Measurements from ENCODE around the gene COQ8B. TPM values are rescaled to one million over a fixed set of nuclear protein-coding genes. Genes with fewer than 3 reads are reported as not detected.

The COQ8B gene
- total RNA-seq, 2 donors from 2014 or later: 29.8 to 31.3 TPM

GRCh38 chr19:40739871-40740703 is 23.4 kb upstream of the COQ8B start:
- TF ChIP-seq CTCF (IDR thresholded peaks at IDR 0.05) (no peak), POLR2A (IDR thresholded peaks at IDR 0.05) (no peak)
- no peak overlapping the region for H3K27ac ChIP-seq
- peaks cover 5% of the 10 kb centered on the region for H3K4me1 ChIP-seq
- intact Hi-C loops (cut with DNase I): no loop called here
- ATAC-seq: no peak
- no peaks in the 10 kb centered on the region for H3K27me3 ChIP-seq
- no peaks in the 10 kb centered on the region for H3K9me3 ChIP-seq
- no peak for DNase-seq
- WGBS, 2 donors: 85 to 93% methylated on average over 8 to 16 of the region's 16 CpGs
- H3K36me3 ChIP-seq (replicated peaks in 1 of 2; ENCODE audit: insufficient read depth in 1 of 2, low read depth in 2 of 2): peaks cover 0 to 21% of the 10 kb centered on the region in 2 donors
- H3K4me3 ChIP-seq: no peak overlapping the region

- Histone ChIP-seq H3K9me3 (no peaks in the 10 kb centered on the region), H3K27ac (no peak overlapping the region), H3K27me3 (no peaks in the 10 kb centered on the region), H3K4me3 (no peak overlapping the region), H3K4me1 (no peaks in the 10 kb centered on the region), H3K36me3 (replicated peaks in 1 of 2; ENCODE audit: insufficient read depth in 1 of 2, low read depth in 2 of 2) (peaks cover 0 to 25% of the 10 kb centered on the region in 2 donors)
- no peak for TF ChIP-seq CTCF (IDR thresholded peaks at IDR 0.05)
- no peak for TF ChIP-seq POLR2A (IDR thresholded peaks at IDR 0.05)
- 87 to 94% methylated on average over 12 to 20 of the region's 22 CpGs for WGBS, 2 donors
- intact Hi-C loops (cut with DNase I): no loop called here
- no peak for ATAC-seq
- no peak for DNase-seq
Measured at GRCh38 chr19:40739030-40739839, 22.5 kb upstream of the COQ8B start.

- 95 to 97% methylated on average over 6 to 7 of the region's 9 CpGs for WGBS, 2 donors
- H3K27ac ChIP-seq: no peak overlapping the region
- intact Hi-C loops (cut with DNase I): no loop called here
Measured at GRCh38 chr19:40737102-40737644, 20.5 kb upstream of the COQ8B start.

GRCh38 chr19:40736661-40737060 is 20.0 kb upstream of the COQ8B start:
- no peaks in the 10 kb centered on the region for H3K27me3 ChIP-seq
- H3K4me1 ChIP-seq: no peaks in the 10 kb centered on the region
- ATAC-seq: no peak
- peaks cover 9 to 32% of the 10 kb centered on the region in 2 donors for H3K36me3 ChIP-seq (replicated peaks in 1 of 2; ENCODE audit: insufficient read depth in 1 of 2, low read depth in 2 of 2)
- no peak for TF ChIP-seq POLR2A (IDR thresholded peaks at IDR 0.05)
- DNase-seq: no peak
- no peaks in the 10 kb centered on the region for H3K9me3 ChIP-seq
- 86 to 92% methylated on average over 7 to 9 of the region's 9 CpGs for WGBS, 2 donors
- no peak overlapping the region for H3K27ac ChIP-seq
- intact Hi-C loops (cut with DNase I): no loop called here
- H3K4me3 ChIP-seq: no peak overlapping the region

More at GRCh38 chr19:40737102-40737644, 20.5 kb upstream of the COQ8B start:
- H3K27me3 ChIP-seq: no peaks in the 10 kb centered on the region
- H3K4me3 ChIP-seq: no peak overlapping the region
- no peak for TF ChIP-seq CTCF (IDR thresholded peaks at IDR 0.05)
- TF ChIP-seq POLR2A (IDR thresholded peaks at IDR 0.05): no peak
- H3K36me3 ChIP-seq (replicated peaks in 1 of 2; ENCODE audit: insufficient read depth in 1 of 2, low read depth in 2 of 2): peaks cover 9 to 32% of the 10 kb centered on the region in 2 donors
- no peaks in the 10 kb centered on the region for H3K4me1 ChIP-seq
- DNase-seq (no peak), ATAC-seq (no peak)
- no peaks in the 10 kb centered on the region for H3K9me3 ChIP-seq
